Measurements from ENCODE around the gene FBN1. TPM values are rescaled to one million over a fixed set of nuclear protein-coding genes. Genes with fewer than 3 reads are reported as not detected.

FBN1 gene
- total RNA-seq, 2 experiments from 2014 or later, result 1.1 to 1.6 TPM

DNA sequence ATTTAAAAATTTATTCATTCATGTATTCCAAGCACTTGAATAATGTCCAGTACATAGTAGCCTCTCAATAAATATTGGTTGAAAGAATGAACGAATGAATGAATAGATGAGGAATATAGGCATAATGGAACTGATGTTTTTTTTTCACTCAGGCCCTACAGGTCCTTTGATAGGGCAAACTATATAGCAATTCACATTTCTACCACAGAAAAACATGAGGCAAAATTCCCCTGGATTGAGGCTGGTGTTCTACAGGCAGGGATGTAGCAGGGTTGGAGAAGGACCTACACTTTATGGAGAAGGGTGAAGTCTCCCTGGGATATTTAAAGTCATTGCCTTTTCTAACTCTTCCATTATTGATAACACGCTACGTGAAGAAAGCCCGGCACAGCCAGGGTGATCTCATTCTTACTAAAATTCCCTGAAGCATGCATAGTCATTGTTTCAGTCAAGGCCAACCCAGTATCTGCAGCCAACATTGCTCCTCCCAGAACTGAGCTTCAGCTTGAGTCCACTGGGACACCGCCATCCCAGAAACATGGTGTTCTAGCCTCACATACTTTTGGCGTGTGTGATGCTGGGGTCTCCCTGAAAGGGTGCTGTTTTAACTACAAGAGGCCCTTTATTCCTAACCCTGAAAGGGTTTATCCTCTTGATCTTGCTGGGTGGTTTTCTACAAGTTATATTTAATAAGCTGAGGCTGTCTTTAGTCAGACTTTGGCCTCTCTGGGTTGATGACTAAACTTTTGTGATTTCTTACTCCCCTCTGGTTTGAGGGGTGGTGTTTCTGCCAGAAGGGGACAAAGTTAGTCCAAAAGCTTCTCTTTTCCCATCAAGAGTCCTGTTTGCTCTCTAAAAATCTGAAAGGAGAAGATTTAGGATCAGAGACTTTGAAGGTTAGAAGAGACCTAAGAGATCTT lies 25.9 kb upstream of the FBN1 start:
- no peak overlapping the region for H3K4me3 Mint-ChIP-seq
- no peaks in the 10 kb centered on the region for H3K36me3 Mint-ChIP-seq (ENCODE audit: low read depth)
- no peaks in the 10 kb centered on the region for H3K27me3 Mint-ChIP-seq
- no peak for DNase-seq
- CTCF ChIA-PET, result interaction anchor here (0.6 to 0.8 kb wide), 3 partner anchors 190 to 1213 kb away, joined by 3 read pairs; no protein-coding TSS in a partner anchor
- H3K27ac Mint-ChIP-seq, result no peak overlapping the region
- POLR2A ChIA-PET, result no interaction called here
- no peaks in the 10 kb centered on the region for H3K9me3 Mint-ChIP-seq
- H3K4me1 Mint-ChIP-seq, result no peaks in the 10 kb centered on the region

DNA sequence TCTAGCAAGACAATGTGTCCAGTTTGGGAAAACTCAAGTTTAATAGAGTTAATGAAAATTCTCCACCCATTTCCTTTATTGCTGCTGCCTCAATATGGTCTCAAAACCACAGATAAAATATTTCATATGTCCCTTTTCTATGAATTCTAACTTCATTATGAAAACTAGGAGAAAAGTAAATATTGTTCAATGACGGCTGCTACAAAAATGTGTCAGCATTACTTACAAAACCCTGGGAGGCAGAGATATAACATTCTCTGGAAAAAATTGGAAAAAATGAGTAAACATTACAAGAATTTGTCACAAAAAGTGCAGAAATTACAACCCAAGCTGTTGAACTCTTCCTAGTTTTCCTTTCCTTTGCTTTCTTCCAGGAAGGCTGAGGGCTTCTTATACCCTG lies 22.2 kb upstream of the FBN1 start:
- no peak overlapping the region for H3K4me3 Mint-ChIP-seq
- no peaks in the 10 kb centered on the region for H3K9me3 Mint-ChIP-seq
- H3K4me1 Mint-ChIP-seq, result no peaks in the 10 kb centered on the region
- H3K27ac Mint-ChIP-seq, result no peak overlapping the region
- ChIA-PET CTCF (no interaction called here), POLR2A (no interaction called here)
- no peaks in the 10 kb centered on the region for H3K27me3 Mint-ChIP-seq
- no peaks in the 10 kb centered on the region for H3K36me3 Mint-ChIP-seq (ENCODE audit: low read depth)
- no peak for DNase-seq

DNA sequence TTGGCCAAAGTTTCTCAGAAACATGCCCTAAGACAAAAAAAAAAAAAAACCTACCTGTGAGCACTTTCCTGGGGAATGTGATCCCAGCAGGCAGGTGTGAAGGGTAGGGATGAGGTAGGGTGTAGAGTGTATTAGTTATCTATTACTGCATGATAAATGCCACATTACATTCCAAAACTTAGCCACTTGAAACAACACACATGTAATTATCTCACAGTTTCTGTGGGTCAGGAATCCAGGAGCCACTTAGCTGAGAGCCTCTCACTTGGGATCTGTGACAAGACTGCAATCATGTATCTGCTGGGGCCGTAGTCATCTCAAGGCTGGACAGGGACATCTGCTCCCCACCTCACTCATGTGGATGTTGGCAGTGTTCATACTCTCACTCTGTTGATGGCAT lies 18.9 kb upstream of the FBN1 start:
- Mint-ChIP-seq H3K27me3 (peaks cover 11% of the 10 kb centered on the region), H3K36me3 (ENCODE audit: low read depth) (no peaks in the 10 kb centered on the region), H3K4me3 (no peak overlapping the region), H3K9me3 (no peaks in the 10 kb centered on the region), H3K4me1 (no peaks in the 10 kb centered on the region), H3K27ac (no peak overlapping the region)
- no peak for DNase-seq
- POLR2A ChIA-PET, result no interaction called here
- CTCF ChIA-PET, result interaction anchor here (0.6 kb wide), 2 partner anchors 417 to 1202 kb away, joined by 3 read pairs; no protein-coding TSS in a partner anchor

DNA sequence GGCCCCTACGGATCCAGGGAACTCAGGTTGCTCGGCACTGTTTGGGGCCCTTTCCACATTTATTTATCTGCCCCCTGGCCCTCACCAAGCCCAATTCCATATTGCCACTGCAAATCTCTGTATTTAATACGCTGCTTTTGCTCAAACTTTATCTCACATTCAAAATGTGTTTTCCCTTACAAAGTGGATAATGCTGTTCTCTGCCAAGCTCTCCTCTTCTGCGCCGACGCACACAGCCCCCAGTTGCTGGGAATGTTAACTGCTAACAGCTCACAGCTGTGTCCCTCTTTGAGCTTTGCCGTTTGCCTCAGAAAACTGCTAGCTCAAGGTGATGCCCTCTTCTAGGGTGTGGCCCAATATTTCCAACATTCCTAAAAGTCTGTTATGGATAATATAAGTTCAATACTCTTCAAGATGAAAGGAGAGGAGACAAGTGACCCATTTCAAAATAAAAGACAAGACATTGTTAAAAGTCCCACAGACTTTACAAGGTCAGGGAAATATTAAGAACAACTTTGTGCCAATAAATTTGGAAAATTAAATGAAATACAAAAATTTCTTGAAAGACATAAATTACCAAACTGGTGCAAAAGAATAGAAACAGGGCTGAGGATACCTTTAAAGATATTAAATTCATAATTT lies 12.6 kb upstream of the FBN1 start:
- no peaks in the 10 kb centered on the region for H3K4me1 Mint-ChIP-seq
- no peaks in the 10 kb centered on the region for H3K9me3 Mint-ChIP-seq
- ChIA-PET CTCF (interaction anchor here (0.9 kb wide), 1 partner anchor 27 kb away, joined by 3 read pairs; no protein-coding TSS in a partner anchor), POLR2A (no interaction called here)
- H3K4me3 Mint-ChIP-seq, result no peak overlapping the region
- peaks cover 17% of the 10 kb centered on the region for H3K27me3 Mint-ChIP-seq
- no peaks in the 10 kb centered on the region for H3K36me3 Mint-ChIP-seq (ENCODE audit: low read depth)
- no peak overlapping the region for H3K27ac Mint-ChIP-seq
- DNase-seq, result no peak

DNA sequence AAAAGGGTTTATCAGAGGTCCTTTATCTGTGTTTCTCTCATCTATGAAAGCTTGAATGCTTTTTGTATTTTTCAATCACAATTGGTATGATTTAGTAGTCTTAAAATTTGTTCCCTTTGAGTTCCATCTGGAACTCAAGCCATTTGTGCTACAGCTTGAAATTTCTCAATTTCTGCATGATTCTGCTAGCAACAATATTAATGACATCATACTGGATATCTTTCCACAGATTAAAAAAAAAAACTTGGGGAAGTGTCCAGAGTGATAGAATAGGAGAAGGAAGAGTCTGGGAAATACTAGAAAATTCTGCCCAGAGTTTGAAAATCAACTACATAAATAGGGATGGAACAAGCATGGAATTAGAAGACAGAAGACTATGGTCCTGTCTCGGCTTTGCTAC lies 9.3 kb upstream of the FBN1 start:
- POLR2A ChIA-PET, result no interaction called here

DNA sequence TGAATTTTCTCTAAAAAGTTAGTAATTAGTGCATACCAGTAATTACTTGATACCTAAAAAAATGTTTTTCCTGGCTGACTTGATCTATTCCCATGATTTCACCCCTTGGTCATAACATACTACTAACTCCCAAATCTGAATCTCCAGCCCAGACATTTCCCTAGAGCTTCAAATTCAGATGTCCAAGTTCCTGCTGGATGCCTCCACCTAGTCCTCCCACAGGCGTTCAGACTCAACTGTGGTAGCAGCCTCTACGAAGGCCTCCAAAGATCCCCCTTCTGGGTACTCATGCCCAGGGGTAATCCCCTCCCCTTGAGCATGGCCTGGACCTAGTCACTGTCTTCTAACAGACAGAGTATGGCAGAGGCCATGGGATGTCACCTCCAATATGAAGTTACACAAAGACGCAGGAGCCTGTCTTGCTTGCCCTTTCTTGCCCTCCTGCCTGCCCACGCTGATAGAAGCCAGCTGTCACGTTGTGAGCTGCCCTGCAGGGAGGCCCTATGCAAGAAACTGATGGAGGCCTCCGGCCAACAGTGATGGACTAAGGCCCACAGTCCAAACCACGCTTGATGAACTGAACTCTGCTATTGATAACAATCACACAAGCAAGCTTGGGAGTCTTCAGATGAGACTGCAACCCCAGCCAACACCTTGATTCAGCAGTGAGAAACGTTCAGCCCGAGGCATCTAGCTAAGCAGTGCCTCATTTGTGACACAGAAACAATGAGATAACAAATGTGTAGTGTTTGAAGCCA lies 8.6 kb upstream of the FBN1 start:
- ChIA-PET CTCF (no interaction called here), POLR2A (no interaction called here)
- DNase-seq, result no peak
- no peaks in the 10 kb centered on the region for H3K36me3 Mint-ChIP-seq (ENCODE audit: low read depth)
- H3K27ac Mint-ChIP-seq, result no peak overlapping the region
- H3K4me1 Mint-ChIP-seq, result no peaks in the 10 kb centered on the region
- no peak overlapping the region for H3K4me3 Mint-ChIP-seq
- H3K27me3 Mint-ChIP-seq, result peaks cover 9% of the 10 kb centered on the region
- no peaks in the 10 kb centered on the region for H3K9me3 Mint-ChIP-seq

More for the DNA sequence above, 9.3 kb upstream of the FBN1 start:
- Mint-ChIP-seq H3K27ac (no peak overlapping the region), H3K27me3 (peaks cover 13% of the 10 kb centered on the region), H3K9me3 (no peaks in the 10 kb centered on the region), H3K36me3 (ENCODE audit: low read depth) (no peaks in the 10 kb centered on the region), H3K4me1 (no peaks in the 10 kb centered on the region), H3K4me3 (no peak overlapping the region)
- CTCF ChIA-PET, result no interaction called here
- DNase-seq, result no peak

DNA sequence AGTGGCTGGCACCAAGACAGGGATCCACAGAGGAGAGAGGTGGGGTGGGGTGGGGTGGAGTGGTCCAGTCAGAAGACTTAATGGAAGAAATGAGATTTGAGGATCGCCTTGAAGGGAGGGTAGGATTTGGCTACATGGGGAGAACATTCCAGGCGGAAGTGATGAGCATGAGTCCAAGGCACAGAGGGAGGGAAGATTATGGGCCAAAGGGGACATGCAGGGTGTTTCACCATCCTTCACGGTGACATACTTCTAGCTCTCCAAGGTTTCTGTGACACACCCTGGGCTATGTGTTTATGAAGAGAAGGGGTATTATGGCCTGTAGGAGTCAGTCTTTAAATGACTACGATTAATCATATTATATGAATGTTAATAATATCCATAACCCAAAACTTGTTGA lies 7.7 kb upstream of the FBN1 start:
- DNase-seq, result no peak
- no peak overlapping the region for H3K27ac Mint-ChIP-seq
- no peak overlapping the region for H3K4me3 Mint-ChIP-seq
- H3K27me3 Mint-ChIP-seq, result peaks cover 13% of the 10 kb centered on the region
- H3K9me3 Mint-ChIP-seq, result no peaks in the 10 kb centered on the region
- no peaks in the 10 kb centered on the region for H3K4me1 Mint-ChIP-seq
- ChIA-PET CTCF (no interaction called here), POLR2A (no interaction called here)
- H3K36me3 Mint-ChIP-seq (ENCODE audit: low read depth), result no peaks in the 10 kb centered on the region

DNA sequence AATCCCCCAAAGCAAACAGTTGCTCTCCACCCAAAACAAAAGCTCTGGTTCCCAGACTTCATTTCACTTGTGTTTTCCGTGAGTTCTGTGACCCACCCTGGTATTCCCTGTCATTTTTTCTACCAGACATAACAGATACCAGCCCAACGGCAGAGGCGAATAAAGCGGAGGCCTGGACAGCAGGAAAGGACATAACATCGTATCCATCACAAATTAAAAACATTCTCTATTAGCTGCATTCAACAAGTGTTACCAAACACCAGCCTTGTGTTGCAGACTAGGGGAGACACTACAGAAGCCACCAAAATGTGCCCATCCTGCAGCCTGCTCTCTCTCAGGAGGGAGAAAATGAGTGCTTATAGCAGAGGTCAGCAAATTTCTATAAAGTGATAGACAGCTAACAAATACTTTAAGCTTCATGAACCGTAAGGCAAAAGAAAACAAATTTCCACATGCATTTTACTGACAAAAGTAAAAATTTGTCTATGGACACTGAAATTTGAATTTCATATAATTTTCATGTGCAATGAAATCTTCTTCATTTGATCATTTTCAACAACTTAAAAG lies 7.1 kb upstream of the FBN1 start:
- H3K36me3 Mint-ChIP-seq (ENCODE audit: low read depth), result no peaks in the 10 kb centered on the region
- ChIA-PET CTCF (no interaction called here), POLR2A (no interaction called here)
- H3K9me3 Mint-ChIP-seq, result no peaks in the 10 kb centered on the region
- no peak for DNase-seq
- H3K4me1 Mint-ChIP-seq, result no peaks in the 10 kb centered on the region
- H3K27ac Mint-ChIP-seq, result no peak overlapping the region
- peaks cover 14% of the 10 kb centered on the region for H3K27me3 Mint-ChIP-seq
- no peak overlapping the region for H3K4me3 Mint-ChIP-seq

DNA sequence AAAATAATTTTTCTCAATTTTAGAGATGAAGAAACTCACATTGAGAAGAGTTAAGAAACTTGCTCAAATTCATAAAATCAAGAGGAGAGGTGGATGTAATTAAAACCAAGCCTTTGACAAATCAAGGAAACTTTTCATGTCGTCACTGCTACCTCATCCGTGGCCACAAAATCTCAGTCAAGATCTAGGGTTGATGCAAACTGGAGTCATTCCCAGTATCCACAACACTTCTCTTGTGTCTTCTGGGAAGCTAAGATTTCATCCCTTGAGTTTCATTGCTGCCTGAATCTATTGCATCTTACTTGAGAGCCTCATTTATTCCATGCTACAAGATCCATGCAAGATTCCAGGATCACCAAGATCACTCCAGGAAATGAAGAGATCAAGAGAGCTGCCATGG lies 5.4 kb upstream of the FBN1 start:
- DNase-seq, result no peak
- no peak overlapping the region for H3K4me3 Mint-ChIP-seq
- peaks cover 27% of the 10 kb centered on the region for H3K27me3 Mint-ChIP-seq
- H3K9me3 Mint-ChIP-seq, result no peaks in the 10 kb centered on the region
- no peaks in the 10 kb centered on the region for H3K36me3 Mint-ChIP-seq (ENCODE audit: low read depth)
- no peaks in the 10 kb centered on the region for H3K4me1 Mint-ChIP-seq
- no peak overlapping the region for H3K27ac Mint-ChIP-seq
- ChIA-PET POLR2A (no interaction called here), CTCF (interaction anchor here (0.6 to 1.8 kb wide), 3 partner anchors 9 to 973 kb away, joined by 3 to 5 read pairs (median 4); no protein-coding TSS in a partner anchor)

DNA sequence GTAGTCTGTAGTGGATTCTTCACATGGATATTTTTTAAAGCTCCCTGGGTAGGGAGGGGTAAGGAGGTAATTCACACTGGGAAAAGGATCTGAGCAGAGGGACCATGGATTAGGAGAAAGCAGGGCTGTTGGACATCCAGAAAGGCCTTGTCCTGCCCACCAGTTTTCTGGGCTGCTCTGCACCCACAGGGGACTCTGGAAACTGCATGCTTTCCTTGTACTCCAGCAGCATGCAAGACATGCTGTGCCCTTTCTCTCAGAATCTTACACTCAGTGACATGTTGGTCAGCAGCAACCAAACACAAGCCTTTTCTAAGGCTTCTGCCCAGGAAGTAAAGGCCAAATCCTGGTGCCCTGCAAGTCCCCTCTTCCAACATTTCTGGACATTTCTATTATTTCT lies 2.5 kb upstream of the FBN1 start:
- no peaks in the 10 kb centered on the region for H3K9me3 Mint-ChIP-seq
- H3K4me3 Mint-ChIP-seq, result no peak overlapping the region
- peaks cover 6% of the 10 kb centered on the region for H3K4me1 Mint-ChIP-seq
- no peaks in the 10 kb centered on the region for H3K36me3 Mint-ChIP-seq (ENCODE audit: low read depth)
- peaks cover 44% of the 10 kb centered on the region for H3K27me3 Mint-ChIP-seq
- no peak overlapping the region for H3K27ac Mint-ChIP-seq
- ChIA-PET CTCF (interaction anchor here (0.6 kb wide), 1 partner anchor 9 kb away, joined by 6 read pairs; no protein-coding TSS in a partner anchor), POLR2A (no interaction called here)
- DNase-seq, result no peak

DNA sequence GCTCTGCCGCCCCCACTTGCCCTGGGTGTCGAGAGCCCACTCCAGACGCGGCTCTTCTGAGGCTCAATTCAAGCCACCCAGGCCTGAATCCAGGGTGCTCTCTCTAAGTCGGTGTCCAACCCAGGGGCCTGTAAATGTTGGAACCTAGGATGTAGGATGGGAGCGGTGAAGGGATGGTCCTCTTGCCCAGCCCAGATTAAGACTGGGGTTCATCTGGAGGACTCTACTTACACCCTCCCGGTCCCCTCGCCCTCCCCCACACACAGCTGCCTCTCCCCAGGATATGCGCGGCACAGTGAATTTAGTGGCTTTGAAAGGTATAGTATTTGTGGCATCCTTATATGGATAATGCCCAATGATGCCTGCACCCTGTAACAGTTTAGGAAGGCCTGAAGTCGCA lies 822 bp upstream of the FBN1 start:
- peak overlapping the region; percentile 72 for H3K4me3 Mint-ChIP-seq
- no peaks in the 10 kb centered on the region for H3K9me3 Mint-ChIP-seq
- peaks cover 9% of the 10 kb centered on the region for H3K4me1 Mint-ChIP-seq
- peaks cover 52% of the 10 kb centered on the region for H3K27me3 Mint-ChIP-seq
- POLR2A ChIA-PET, result no interaction called here
- H3K27ac Mint-ChIP-seq, result no peak overlapping the region
- H3K36me3 Mint-ChIP-seq (ENCODE audit: low read depth), result no peaks in the 10 kb centered on the region
- no peak for DNase-seq
- CTCF ChIA-PET, result no interaction called here

DNA sequence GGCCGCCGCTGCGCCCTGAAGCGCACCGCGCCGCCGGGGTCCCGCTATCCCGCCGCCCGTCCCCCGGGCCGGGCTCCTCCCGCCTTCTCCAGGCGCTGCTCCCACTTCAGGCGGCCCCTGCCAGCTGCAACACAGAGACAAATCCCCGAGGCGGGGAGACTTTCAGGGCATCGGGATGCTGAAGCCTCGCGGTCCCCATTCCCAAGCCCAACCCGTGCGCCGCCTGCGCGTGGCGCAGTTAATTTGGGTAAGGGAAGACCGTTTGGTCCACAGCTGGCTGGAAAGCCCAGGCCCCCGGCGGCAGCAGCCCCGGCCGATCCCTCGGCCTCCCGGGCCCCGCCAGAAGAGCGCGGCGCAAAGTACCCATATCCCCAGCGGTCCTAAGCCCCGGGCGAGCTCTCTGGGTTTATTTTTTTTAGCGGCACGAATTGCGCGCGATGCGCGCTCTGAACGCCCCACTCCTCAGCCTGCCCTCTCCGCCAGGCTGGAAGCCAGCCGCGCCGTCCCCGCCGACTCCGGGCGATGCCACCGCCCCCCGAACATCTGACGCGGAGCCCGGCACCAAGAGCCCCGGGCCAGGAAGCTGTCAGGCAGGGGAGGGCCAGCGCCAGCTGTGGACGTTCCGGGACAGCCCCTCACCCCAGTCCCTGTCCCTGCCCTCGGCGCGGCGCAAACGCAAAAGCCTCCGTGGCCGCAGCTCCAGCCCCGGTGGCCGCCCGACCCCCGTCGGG lies 517 bp downstream of the FBN1 start:
- POLR2A ChIA-PET, result no interaction called here
- H3K4me3 Mint-ChIP-seq, result peak overlapping the region; percentile 72
- no peak overlapping the region for H3K27ac Mint-ChIP-seq
- H3K9me3 Mint-ChIP-seq, result no peaks in the 10 kb centered on the region
- H3K36me3 Mint-ChIP-seq (ENCODE audit: low read depth), result no peaks in the 10 kb centered on the region
- CTCF ChIA-PET, result no interaction called here
- H3K27me3 Mint-ChIP-seq, result peaks cover 54% of the 10 kb centered on the region
- H3K4me1 Mint-ChIP-seq, result peaks cover 10% of the 10 kb centered on the region
- no peak for DNase-seq

All from activated CD4-positive, alpha-beta T cell treated with anti-CD3 and anti-CD28 coated beads, Interleukin-2, amount 10 ng/mL, durations not matched to agents 7 days and 5 days (primary cell).